Upper lobe of left lung (tissue), 6 donors: ENCODE results near the gene MRPL33. TPM values are rescaled to one million over a fixed set of nuclear protein-coding genes. Genes with fewer than 3 reads are reported as not detected.

Source experiments
- ATAC-seq, 2 donors: fragments of 200-7000 bp; cut with Tn5 transposase; one replicate each; pipeline ENCODE4 v1.9.1; 2022; ENCODE audit warnings: mild to moderate bottlenecking in 2 of 2, moderate library complexity in 2 of 2; ENCODE audit not compliant: low FRiP score in 2 of 2
- DNase-seq, 2 donors: peaks; one replicate each; pipeline ENCODE4 v3.0.0-alpha.2; 2019 to 2020
- H3K27ac ChIP-seq, 4 donors: fragments of 200-600 bp; sonication (generic); one replicate each; pipeline ENCODE4 v1.5.1; 2016 to 2019
- H3K27me3 ChIP-seq, 4 donors: fragments of 200-600 bp; sonication (generic); one replicate each; pipeline ENCODE4 v1.5.1; 2017 to 2019
- H3K36me3 ChIP-seq, 4 donors: fragments of 200-600 bp; sonication (generic); one replicate each; pipeline ENCODE4 v1.5.1; 2016 to 2019
- H3K4me1 ChIP-seq, 4 donors: fragments of 200-600 bp; sonication (generic); one replicate each; pipeline ENCODE4 v1.5.1; 2018 to 2019
- H3K4me3 ChIP-seq, 4 donors: fragments of 200-600 bp; sonication (generic); one replicate each; pipeline ENCODE4 v1.5.1; 2017 to 2019; ENCODE audit warnings: mild to moderate bottlenecking in 2 of 4, moderate library complexity in 1 of 4
- H3K9me3 ChIP-seq, 4 donors: fragments of 200-600 bp; sonication (generic); one replicate each; pipeline ENCODE4 v1.5.1; 2018 to 2019
- CTCF ChIP-seq, 6 experiments: fragments of 450-650 bp in 4 of 6; fragments of 200-600 bp in 2 of 6; sonication (generic) in 2 of 6; IDR thresholded peaks; one replicate each; pipeline ENCODE4 v1.5.1; 2016 to 2019; ENCODE audit warnings: antibody characterized with exemption in 6 of 6
- EP300 ChIP-seq, 4 donors: sonication (generic); formaldehyde crosslinking; IDR thresholded peaks; one replicate each; pipeline ENCODE4 v1.5.1; 2017; ENCODE audit warnings: antibody characterized with exemption in 4 of 4, control low read depth in 2 of 4
- POLR2A ChIP-seq, 4 donors: fragments of 450-650 bp; IDR thresholded peaks; one replicate each; pipeline ENCODE4 v1.5.1; 2016 to 2017; ENCODE audit warnings: antibody characterized with exemption in 4 of 4, mild to moderate bottlenecking in 2 of 4
- POLR2AphosphoS5 ChIP-seq, 2 donors: sonication (generic); formaldehyde crosslinking; IDR thresholded peaks; one replicate each; pipeline ENCODE4 v1.5.1; 2017; ENCODE audit warnings: antibody characterized with exemption in 2 of 2
- WGBS, 2 donors: methylation state at CpG; one replicate each; pipeline ENCODE4 v1.1.5; 2017 to 2018; 5-methylcytosine and 5-hydroxymethylcytosine counted together
- total RNA-seq, 6 donors: library from RNA; depleted of rRNA in 4 of 6; stranded (reverse); fragments of >200 nt in 4 of 6; gene quantifications; one replicate each; pipeline versions ENCODE4 v1.1.0 to v1.2.1, GENCODE V29; 2016 to 2021
- donor health status: DM: no; HTN: no; CAD: no; lungs with moderate emphysema.
- donor health status: DM: no; HTN: yes; CAD: no; lungs with severe emphysema.

Gene MRPL33
- total RNA-seq, 6 donors from 2014 or later: 54.5 to 122 (median 72.4) TPM

DNA sequence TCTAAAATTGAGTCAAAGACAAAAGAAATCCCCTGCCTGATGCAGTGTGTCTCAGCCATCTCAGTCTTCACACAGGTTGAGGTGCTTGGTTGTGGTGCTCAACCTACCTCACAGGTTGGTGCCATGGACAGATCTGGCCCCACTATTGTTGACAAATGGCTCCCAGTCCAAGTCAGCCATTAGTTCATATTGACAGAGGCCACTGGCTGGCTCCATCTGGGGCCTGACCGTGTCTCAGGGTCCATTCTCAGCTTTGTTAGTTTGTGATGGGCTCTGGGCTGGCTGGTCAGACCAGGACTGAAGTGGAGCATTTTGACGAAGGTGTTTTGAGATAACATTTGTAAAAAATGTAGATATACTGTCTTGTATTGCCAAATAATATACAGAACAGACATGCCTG lies 36.9 kb downstream of the MRPL33 start:
- Histone ChIP-seq H3K27me3 (no peaks in the 10 kb centered on the region), H3K4me1 (peaks cover 0 to 19% (median 8%) of the 10 kb centered on the region in 4 donors), H3K4me3 (no peak overlapping the region), H3K9me3 (no peaks in the 10 kb centered on the region), H3K36me3 (no peaks in the 10 kb centered on the region), H3K27ac (no peak overlapping the region)
- ATAC-seq (no peak), DNase-seq (no peak)
- TF ChIP-seq POLR2A (IDR thresholded peaks at IDR 0.05): no peak
- no peak for TF ChIP-seq CTCF (IDR thresholded peaks at IDR 0.05)
- TF ChIP-seq EP300 (IDR thresholded peaks at IDR 0.05): no peak
- TF ChIP-seq POLR2AphosphoS5 (IDR thresholded peaks at IDR 0.05): no peak
- WGBS, 2 donors: 90 to 97% methylated on average over 2 of the region's 2 CpGs

DNA sequence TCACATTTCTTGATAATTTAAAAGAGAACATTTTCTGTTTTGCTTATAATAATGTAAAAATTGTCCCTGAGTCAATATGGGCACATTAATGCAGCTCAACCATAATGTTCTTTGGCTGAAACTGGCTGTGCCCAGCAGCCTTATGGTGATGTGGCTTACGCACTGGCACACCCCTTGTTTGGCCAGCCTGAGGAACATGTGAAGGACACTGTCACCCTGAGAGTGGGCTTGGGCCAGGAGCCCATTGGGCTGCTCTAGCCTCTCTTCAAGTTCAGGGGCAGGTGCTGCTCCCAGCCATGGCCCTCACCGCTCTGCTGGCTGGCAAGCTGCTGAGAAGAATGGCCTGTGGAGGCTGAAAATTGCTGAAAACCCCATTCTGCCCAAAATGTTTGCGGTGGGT lies 37.5 kb downstream of the MRPL33 start:
- WGBS, 2 donors: 100% methylated on average over 3 of the region's 3 CpGs
- ATAC-seq: no peak
- no peak overlapping the region for H3K4me3 ChIP-seq
- no peaks in the 10 kb centered on the region for H3K27me3 ChIP-seq
- TF ChIP-seq CTCF (IDR thresholded peaks at IDR 0.05) (no peak), EP300 (IDR thresholded peaks at IDR 0.05) (no peak), POLR2A (IDR thresholded peaks at IDR 0.05) (no peak), POLR2AphosphoS5 (IDR thresholded peaks at IDR 0.05) (no peak)
- H3K9me3 ChIP-seq: no peaks in the 10 kb centered on the region
- no peaks in the 10 kb centered on the region for H3K36me3 ChIP-seq
- peaks cover 0 to 19% (median 8%) of the 10 kb centered on the region in 4 donors for H3K4me1 ChIP-seq
- no peak overlapping the region for H3K27ac ChIP-seq
- DNase-seq: no peak

- TF ChIP-seq EP300 (IDR thresholded peaks at IDR 0.05): no peak
- no peak for TF ChIP-seq POLR2A (IDR thresholded peaks at IDR 0.05)
- no peak for TF ChIP-seq POLR2AphosphoS5 (IDR thresholded peaks at IDR 0.05)
- no peak for TF ChIP-seq CTCF (IDR thresholded peaks at IDR 0.05)
Measured at GRCh38 chr2:27809761-27810241, 38.3 kb downstream of the MRPL33 start.

GRCh38 chr2:27810455-27810854 lies 38.9 kb downstream of the MRPL33 start:
- ATAC-seq: no peak
- Histone ChIP-seq H3K4me3 (no peak overlapping the region), H3K27ac (no peak overlapping the region), H3K36me3 (no peaks in the 10 kb centered on the region), H3K27me3 (no peaks in the 10 kb centered on the region), H3K9me3 (no peaks in the 10 kb centered on the region), H3K4me1 (peaks cover 0 to 19% (median 8%) of the 10 kb centered on the region in 4 donors)
- no peak for TF ChIP-seq EP300 (IDR thresholded peaks at IDR 0.05)
- no peak for TF ChIP-seq CTCF (IDR thresholded peaks at IDR 0.05)
- TF ChIP-seq POLR2A (IDR thresholded peaks at IDR 0.05): no peak
- no peak for TF ChIP-seq POLR2AphosphoS5 (IDR thresholded peaks at IDR 0.05)
- DNase-seq: no peak
- WGBS, 2 donors: 73 to 82% methylated on average over 3 of the region's 3 CpGs

More at GRCh38 chr2:27809761-27810241, 38.3 kb downstream of the MRPL33 start:
- DNase-seq (no peak), ATAC-seq (peak; percentile 22 to 63)
- Histone ChIP-seq H3K36me3 (no peaks in the 10 kb centered on the region), H3K27ac (peak overlapping the region in 1 of 4 donors; percentile 37), H3K4me3 (no peak overlapping the region), H3K9me3 (no peaks in the 10 kb centered on the region), H3K27me3 (no peaks in the 10 kb centered on the region), H3K4me1 (peaks cover 0 to 19% (median 8%) of the 10 kb centered on the region in 4 donors)
- WGBS, 2 donors: 49 to 51% methylated on average over 3 of the region's 3 CpGs

GRCh38 chr2:27811768-27812167 lies 40.2 kb downstream of the MRPL33 start:
- DNase-seq: no peak
- ATAC-seq: no peak
- 88% methylated on average over 1 of the region's 1 CpG for WGBS, 2 donors
- Histone ChIP-seq H3K9me3 (no peaks in the 10 kb centered on the region), H3K27me3 (no peaks in the 10 kb centered on the region), H3K4me1 (peaks cover 0 to 19% (median 8%) of the 10 kb centered on the region in 4 donors), H3K27ac (no peak overlapping the region), H3K36me3 (no peaks in the 10 kb centered on the region), H3K4me3 (no peak overlapping the region)
- no peak for TF ChIP-seq POLR2AphosphoS5 (IDR thresholded peaks at IDR 0.05)
- no peak for TF ChIP-seq CTCF (IDR thresholded peaks at IDR 0.05)
- no peak for TF ChIP-seq EP300 (IDR thresholded peaks at IDR 0.05)
- no peak for TF ChIP-seq POLR2A (IDR thresholded peaks at IDR 0.05)
